HAP-1 (cell line): ENCODE data around the gene MCTP1.

Experiments
- DNase-seq, 2 experiments: peaks; one replicate each; pipeline ENCODE4 v3.0.0-alpha.2; 2016 to 2020; ENCODE audit warnings: low spot score in 2 of 2
- H3K27me3 ChIP-seq: fragments of 250-450 bp; sonication (Bioruptor Pico); 2 replicates; pipeline ENCODE4 v1.5.1; 2020; ENCODE audit warnings: low read depth, mild to moderate bottlenecking, moderate library complexity
- H3K36me3 ChIP-seq: fragments of 250-450 bp; sonication (Bioruptor Pico); replicated peaks from 2 replicates; pipeline ENCODE4 v1.5.1; 2020; ENCODE audit warnings: mild to moderate bottlenecking
- H3K4me1 ChIP-seq: fragments of 250-450 bp; sonication (Bioruptor Pico); 2 replicates; pipeline ENCODE4 v1.5.1; 2020; ENCODE audit warnings: mild to moderate bottlenecking
- H3K4me3 ChIP-seq: fragments of 250-450 bp; sonication (Bioruptor Pico); 2 replicates; pipeline ENCODE4 v1.5.1; 2020; ENCODE audit warnings: mild to moderate bottlenecking, moderate library complexity
- H3K9me3 ChIP-seq: fragments of 250-450 bp; sonication (Bioruptor Pico); 2 replicates; pipeline ENCODE4 v1.5.1; 2020; ENCODE audit warnings: mild to moderate bottlenecking, moderate library complexity
- in situ Hi-C: fragments of 300-500 bp; cut with MboI; formaldehyde crosslinking; loops from 3 replicates; pipeline ENCODE4 v1.14.3; 2020; ENCODE audit warnings: low sequenced_read_pairs, inconsistent platforms, mixed read lengths

The MCTP1 gene

GRCh38 chr5:95191330-95191729, 93.6 kb downstream of the MCTP1 start:
- no peaks in the 10 kb centered on the region for H3K36me3 ChIP-seq
- in situ Hi-C loops, result no loop called here

DNA sequence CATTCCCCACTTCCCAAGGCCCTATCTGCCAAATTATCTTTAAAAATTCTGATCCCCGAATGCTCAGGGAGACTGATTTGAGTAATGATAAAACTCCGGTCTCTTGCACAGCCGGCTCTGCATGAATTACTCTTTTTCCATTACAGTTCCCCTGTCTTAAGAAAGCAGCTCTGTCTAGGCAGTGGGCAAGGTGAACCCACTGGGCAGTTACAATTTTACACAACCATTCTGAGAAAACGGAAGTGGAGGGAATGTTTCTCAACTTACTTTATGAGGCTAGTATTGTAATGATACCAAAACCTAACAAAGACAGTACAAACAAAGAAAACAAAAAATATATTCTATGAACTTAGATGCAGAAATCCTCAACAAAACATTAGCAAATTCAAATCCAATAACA, 100.0 kb downstream of the MCTP1 start:
- Histone ChIP-seq H3K4me3 (no peak overlapping the region), H3K9me3 (no peaks in the 10 kb centered on the region), H3K4me1 (no peaks in the 10 kb centered on the region), H3K36me3 (no peaks in the 10 kb centered on the region), H3K27me3 (no peaks in the 10 kb centered on the region)
- no peak for DNase-seq
- in situ Hi-C loops, result no loop called here

More at GRCh38 chr5:95191330-95191729, 93.6 kb downstream of the MCTP1 start:
- DNase-seq, result no peak
- H3K27me3 ChIP-seq, result no peaks in the 10 kb centered on the region
- H3K4me3 ChIP-seq, result no peak overlapping the region
- no peaks in the 10 kb centered on the region for H3K9me3 ChIP-seq
- H3K4me1 ChIP-seq, result peaks cover 12% of the 10 kb centered on the region

DNA sequence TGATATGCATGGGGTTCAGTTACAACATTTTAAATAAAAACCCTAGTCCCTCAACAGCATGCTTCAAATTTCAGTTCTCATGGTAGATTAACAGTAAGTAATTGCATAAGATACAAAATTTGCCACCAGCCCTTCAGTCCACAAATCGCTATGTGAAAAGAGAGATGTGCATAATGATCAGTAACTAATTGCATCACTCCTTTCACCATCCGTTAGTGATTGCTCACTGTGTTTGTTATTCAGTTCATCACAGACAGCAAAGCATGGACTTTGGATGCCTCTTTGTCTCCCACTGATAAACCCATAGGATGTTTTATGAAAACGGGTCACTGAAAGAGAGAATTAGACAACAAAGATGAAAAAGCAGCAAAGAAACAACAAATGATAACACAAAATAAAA, 103.2 kb downstream of the MCTP1 start:
- Histone ChIP-seq H3K36me3 (no peaks in the 10 kb centered on the region), H3K4me3 (no peak overlapping the region), H3K9me3 (no peaks in the 10 kb centered on the region), H3K27me3 (no peaks in the 10 kb centered on the region), H3K4me1 (peaks cover 12% of the 10 kb centered on the region)
- in situ Hi-C loops, result no loop called here
- DNase-seq, result no peak

GRCh38 chr5:95178046-95178651, 106.7 kb downstream of the MCTP1 start:
- in situ Hi-C loops, result no loop called here
- H3K27me3 ChIP-seq, result no peaks in the 10 kb centered on the region
- peak; percentile 84 to 89 for DNase-seq
- peaks cover 20% of the 10 kb centered on the region for H3K4me1 ChIP-seq
- no peaks in the 10 kb centered on the region for H3K9me3 ChIP-seq
- H3K4me3 ChIP-seq, result no peak overlapping the region
- H3K36me3 ChIP-seq, result no peaks in the 10 kb centered on the region

DNA sequence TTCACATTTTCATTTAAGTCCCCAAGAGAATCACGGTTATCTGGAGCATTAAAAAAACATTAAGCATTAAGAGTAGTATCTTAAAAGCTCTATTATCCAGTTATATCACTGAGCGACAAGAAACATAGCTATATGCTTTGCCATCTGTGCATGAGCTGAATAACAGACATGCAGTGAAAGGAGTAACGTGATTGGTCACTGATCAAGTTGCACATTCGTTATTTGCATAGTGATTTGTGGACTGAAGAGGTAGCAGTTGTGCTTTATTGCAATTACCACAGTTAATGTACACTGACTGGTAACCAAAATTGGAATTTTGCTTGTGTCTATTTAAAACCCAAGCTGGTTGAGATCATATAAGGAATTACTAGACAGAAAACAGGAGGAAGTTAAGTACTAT, 107.4 kb downstream of the MCTP1 start:
- H3K4me1 ChIP-seq, result peaks cover 26% of the 10 kb centered on the region
- no peaks in the 10 kb centered on the region for H3K27me3 ChIP-seq
- no peaks in the 10 kb centered on the region for H3K9me3 ChIP-seq
- H3K36me3 ChIP-seq, result no peaks in the 10 kb centered on the region
- in situ Hi-C loops, result no loop called here
- H3K4me3 ChIP-seq, result no peak overlapping the region
- DNase-seq, result no peak

- no peaks in the 10 kb centered on the region for H3K9me3 ChIP-seq
- H3K4me3 ChIP-seq, result no peak overlapping the region
- no peak for DNase-seq
Measured at GRCh38 chr5:95175106-95175505, 109.8 kb downstream of the MCTP1 start.

DNA sequence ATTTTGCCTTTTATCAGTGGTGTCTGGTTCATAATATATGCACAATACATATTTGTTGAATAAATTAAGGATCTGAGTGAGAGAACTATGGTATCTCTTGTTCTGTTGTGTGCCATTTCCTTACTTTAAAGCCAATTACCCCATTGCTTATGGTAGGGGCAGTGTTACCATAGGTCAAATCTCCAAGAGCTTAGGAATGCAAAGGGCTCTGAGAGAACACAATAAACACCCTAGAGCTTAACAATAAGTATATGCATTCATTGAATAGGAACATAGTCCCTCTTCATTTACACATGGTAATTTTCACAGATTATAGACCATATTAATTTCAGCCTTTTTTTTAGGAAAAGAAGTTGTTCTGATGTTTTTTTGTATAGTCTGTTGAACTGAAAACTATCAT, 112.2 kb downstream of the MCTP1 start:
- H3K4me1 ChIP-seq, result peaks cover 20% of the 10 kb centered on the region
- no peak overlapping the region for H3K4me3 ChIP-seq
- in situ Hi-C loops, result no loop called here
- no peaks in the 10 kb centered on the region for H3K9me3 ChIP-seq
- H3K36me3 ChIP-seq, result no peaks in the 10 kb centered on the region
- no peaks in the 10 kb centered on the region for H3K27me3 ChIP-seq
- peak; percentile 25 to 93 for DNase-seq

More at GRCh38 chr5:95175106-95175505, 109.8 kb downstream of the MCTP1 start:
- H3K4me1 ChIP-seq, result peaks cover 28% of the 10 kb centered on the region
- no peaks in the 10 kb centered on the region for H3K36me3 ChIP-seq
- in situ Hi-C loops, result no loop called here
- no peaks in the 10 kb centered on the region for H3K27me3 ChIP-seq

DNA sequence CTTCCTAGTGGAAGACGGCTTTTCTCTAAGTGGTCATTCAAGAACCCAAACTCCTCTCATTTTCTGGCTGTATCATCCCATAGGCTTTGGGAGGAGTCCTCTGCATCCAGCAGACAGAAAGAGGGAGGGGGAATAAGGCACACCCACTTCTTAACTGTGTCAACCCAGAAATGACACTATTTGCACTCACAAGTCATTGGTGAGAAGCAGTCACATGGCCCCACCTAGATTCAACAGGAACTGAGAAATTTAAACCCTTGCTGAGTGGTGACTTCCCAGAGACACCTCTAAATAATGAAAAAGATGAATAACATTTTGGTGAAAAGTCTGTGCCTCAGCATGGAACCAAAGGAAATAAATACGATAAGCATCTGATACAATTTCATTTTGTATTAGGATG, 120.0 kb downstream of the MCTP1 start:
- DNase-seq, result no peak
- H3K36me3 ChIP-seq, result no peaks in the 10 kb centered on the region
- no peaks in the 10 kb centered on the region for H3K27me3 ChIP-seq
- in situ Hi-C loops, result no loop called here
- no peak overlapping the region for H3K4me3 ChIP-seq
- H3K9me3 ChIP-seq, result no peaks in the 10 kb centered on the region
- no peaks in the 10 kb centered on the region for H3K4me1 ChIP-seq

DNA sequence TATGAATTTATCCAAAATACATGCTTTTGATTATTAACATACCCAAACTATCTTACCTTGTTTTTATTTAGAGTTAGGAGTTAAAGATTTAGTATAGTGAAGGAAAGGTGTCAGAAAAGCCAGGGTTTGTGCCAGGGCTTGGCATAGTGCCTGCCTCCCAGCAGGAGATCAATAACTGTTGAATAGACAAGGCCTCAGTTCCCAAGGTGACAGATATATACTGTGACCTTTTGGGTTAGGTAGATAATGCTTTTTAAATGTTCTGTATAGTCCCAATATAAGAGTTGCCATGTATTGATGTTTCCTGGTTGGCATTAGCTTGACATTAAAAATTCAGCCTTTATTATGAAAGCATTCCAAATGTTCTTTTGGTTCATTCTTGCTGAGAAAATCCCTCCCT, 121.8 kb downstream of the MCTP1 start:
- H3K27me3 ChIP-seq, result no peaks in the 10 kb centered on the region
- in situ Hi-C loops, result no loop called here
- H3K4me3 ChIP-seq, result no peak overlapping the region
- no peaks in the 10 kb centered on the region for H3K9me3 ChIP-seq
- DNase-seq, result no peak
- no peaks in the 10 kb centered on the region for H3K36me3 ChIP-seq
- no peaks in the 10 kb centered on the region for H3K4me1 ChIP-seq

DNA sequence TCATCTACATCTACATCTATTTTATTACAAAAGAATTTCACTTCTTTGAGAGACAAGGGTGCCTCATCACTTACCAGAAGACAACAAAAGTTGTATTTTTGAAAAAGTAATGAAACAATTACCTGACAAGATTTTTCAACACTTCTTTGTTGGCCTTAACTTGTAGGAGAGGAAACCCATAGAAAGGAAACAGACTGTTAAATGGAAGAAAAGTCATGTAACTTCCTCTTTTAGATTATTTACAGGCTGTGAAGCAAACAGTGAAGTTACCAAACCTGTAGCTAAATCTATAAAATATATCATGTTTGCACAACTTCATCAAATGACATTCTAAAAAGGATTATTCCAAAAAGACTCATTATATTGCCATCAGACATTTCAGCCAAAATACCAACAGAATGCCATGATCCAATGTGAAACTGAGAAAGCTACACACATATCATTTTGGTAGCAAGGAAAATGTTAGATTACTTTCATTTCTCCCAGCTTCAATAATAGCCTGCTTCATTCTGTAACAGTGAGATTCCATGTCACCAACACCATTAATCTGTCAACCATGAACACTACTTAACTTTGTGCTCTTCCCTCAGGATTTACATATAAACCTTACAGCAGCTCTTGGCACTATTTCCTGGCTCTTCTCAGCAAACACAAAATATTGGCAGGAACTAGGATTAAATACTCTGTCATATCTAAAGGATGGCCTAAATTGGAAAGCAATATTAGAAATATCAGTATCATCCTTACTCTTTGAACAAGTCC, 122.5 kb downstream of the MCTP1 start:
- Histone ChIP-seq H3K9me3 (no peaks in the 10 kb centered on the region), H3K4me3 (no peak overlapping the region), H3K27me3 (no peaks in the 10 kb centered on the region), H3K4me1 (no peaks in the 10 kb centered on the region), H3K36me3 (no peaks in the 10 kb centered on the region)
- no peak for DNase-seq
- in situ Hi-C loops, result no loop called here

DNA sequence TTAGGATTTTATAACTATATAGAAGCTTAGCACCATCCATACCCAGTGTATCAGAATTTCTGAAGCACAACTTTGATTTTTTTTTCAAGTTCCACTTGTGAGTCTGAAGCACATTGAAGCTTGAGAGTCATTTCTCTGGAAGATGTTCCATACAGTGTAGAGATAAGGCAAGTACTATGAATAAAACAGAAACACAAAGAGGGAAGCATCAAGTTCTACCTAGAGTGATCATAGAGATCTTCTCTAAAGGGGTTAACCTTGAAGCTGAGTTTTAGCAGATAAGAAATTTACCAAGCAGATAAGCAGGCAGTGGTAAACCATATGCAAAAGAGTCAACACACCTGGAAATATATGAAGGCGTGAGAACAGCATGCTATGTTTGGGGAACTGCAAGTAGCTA, 125.3 kb downstream of the MCTP1 start:
- in situ Hi-C loops, result no loop called here
- no peaks in the 10 kb centered on the region for H3K4me1 ChIP-seq
- DNase-seq, result no peak
- no peaks in the 10 kb centered on the region for H3K9me3 ChIP-seq
- H3K36me3 ChIP-seq, result no peaks in the 10 kb centered on the region
- H3K4me3 ChIP-seq, result no peak overlapping the region
- no peaks in the 10 kb centered on the region for H3K27me3 ChIP-seq

GRCh38 chr5:95155888-95156287, 129.0 kb downstream of the MCTP1 start:
- Histone ChIP-seq H3K36me3 (no peaks in the 10 kb centered on the region), H3K4me1 (no peaks in the 10 kb centered on the region), H3K4me3 (no peak overlapping the region), H3K27me3 (no peaks in the 10 kb centered on the region), H3K9me3 (no peaks in the 10 kb centered on the region)
- in situ Hi-C loops, result no loop called here
- DNase-seq, result no peak

- no peak for DNase-seq
- in situ Hi-C loops, result no loop called here
- Histone ChIP-seq H3K9me3 (no peaks in the 10 kb centered on the region), H3K27me3 (no peaks in the 10 kb centered on the region), H3K4me1 (no peaks in the 10 kb centered on the region), H3K36me3 (no peaks in the 10 kb centered on the region), H3K4me3 (no peak overlapping the region)
Measured at GRCh38 chr5:95153511-95153910, 131.4 kb downstream of the MCTP1 start.

- no peaks in the 10 kb centered on the region for H3K9me3 ChIP-seq
- no peaks in the 10 kb centered on the region for H3K4me1 ChIP-seq
- no peaks in the 10 kb centered on the region for H3K27me3 ChIP-seq
- DNase-seq, result no peak
- no peaks in the 10 kb centered on the region for H3K36me3 ChIP-seq
- in situ Hi-C loops, result no loop called here
- no peak overlapping the region for H3K4me3 ChIP-seq
Measured at GRCh38 chr5:95152535-95152934, 132.4 kb downstream of the MCTP1 start.
